Measurements from ENCODE around the gene ACADVL.

- TF ChIP-seq TAF1 (IDR thresholded peaks at IDR 0.05; ENCODE audit: borderline replicate concordance, low read depth, low read length) (no peak), RXRA (IDR thresholded peaks at IDR 0.05; ENCODE audit: borderline replicate concordance, low read depth) (no peak), NRF1 (IDR thresholded peaks at IDR 0.05; ENCODE audit: low read depth, low read length) (no peak), NFIC (IDR thresholded peaks at IDR 0.05; ENCODE audit: borderline replicate concordance) (no peak), JUND (IDR thresholded peaks at IDR 0.05) (no peak), POLR2AphosphoS5 (IDR thresholded peaks at IDR 0.05; ENCODE audit: low read depth, low read length) (no peak), SMC3 (IDR thresholded peaks at IDR 0.05; ENCODE audit: low read depth, low read length) (no peak), USF1 (IDR thresholded peaks at IDR 0.05; ENCODE audit: borderline replicate concordance, low read depth) (no peak), TEAD4 (IDR thresholded peaks at IDR 0.05; ENCODE audit: borderline replicate concordance, insufficient read depth) (no peak), REST (IDR thresholded peaks at IDR 0.05; ENCODE audit: low read depth, low read length) (no peak), PBX3 (IDR thresholded peaks at IDR 0.05) (no peak), RAD21 (IDR thresholded peaks at IDR 0.05; ENCODE audit: low read length) (no peak)
- TF ChIP-seq, protein P1, sequence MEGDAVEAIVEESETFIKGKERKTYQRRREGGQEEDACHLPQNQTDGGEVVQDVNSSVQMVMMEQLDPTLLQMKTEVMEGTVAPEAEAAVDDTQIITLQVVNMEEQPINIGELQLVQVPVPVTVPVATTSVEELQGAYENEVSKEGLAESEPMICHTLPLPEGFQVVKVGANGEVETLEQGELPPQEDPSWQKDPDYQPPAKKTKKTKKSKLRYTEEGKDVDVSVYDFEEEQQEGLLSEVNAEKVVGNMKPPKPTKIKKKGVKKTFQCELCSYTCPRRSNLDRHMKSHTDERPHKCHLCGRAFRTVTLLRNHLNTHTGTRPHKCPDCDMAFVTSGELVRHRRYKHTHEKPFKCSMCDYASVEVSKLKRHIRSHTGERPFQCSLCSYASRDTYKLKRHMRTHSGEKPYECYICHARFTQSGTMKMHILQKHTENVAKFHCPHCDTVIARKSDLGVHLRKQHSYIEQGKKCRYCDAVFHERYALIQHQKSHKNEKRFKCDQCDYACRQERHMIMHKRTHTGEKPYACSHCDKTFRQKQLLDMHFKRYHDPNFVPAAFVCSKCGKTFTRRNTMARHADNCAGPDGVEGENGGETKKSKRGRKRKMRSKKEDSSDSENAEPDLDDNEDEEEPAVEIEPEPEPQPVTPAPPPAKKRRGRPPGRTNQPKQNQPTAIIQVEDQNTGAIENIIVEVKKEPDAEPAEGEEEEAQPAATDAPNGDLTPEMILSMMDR (IDR thresholded peaks at IDR 0.05) = no peak
- TF ChIP-seq, protein P2, sequence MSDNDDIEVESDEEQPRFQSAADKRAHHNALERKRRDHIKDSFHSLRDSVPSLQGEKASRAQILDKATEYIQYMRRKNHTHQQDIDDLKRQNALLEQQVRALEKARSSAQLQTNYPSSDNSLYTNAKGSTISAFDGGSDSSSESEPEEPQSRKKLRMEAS (IDR thresholded peaks at IDR 0.05; ENCODE audit: low read depth) = no peak
Observed at GRCh38 chr17:7176841-7177190, 42.9 kb upstream of the ACADVL start.
